ENCODE results near the gene RC3H1.
"Not testable (repeated sequence)": the region's sequence is repeated elsewhere in the genome, so short reads cannot be mapped to it uniquely, and the experiment has no call there.

The RC3H1 gene

DNA sequence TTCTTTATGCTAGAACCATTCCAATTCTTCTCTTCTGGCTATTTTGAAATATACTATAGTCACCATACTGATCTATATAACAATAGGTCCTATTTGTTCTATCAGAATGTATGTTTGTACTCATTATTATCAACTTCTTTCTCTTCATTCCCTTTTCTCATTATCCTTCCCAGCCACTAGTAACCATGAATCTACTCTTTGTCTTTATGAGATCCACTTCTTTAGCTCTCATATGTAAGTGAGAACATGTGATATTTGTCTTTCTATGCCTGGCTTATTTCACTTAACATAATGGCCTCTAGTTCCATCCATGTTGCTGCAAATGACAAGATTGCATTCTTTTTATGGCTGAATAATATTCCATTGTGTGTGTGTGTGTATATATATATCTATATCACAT lies 31.7 kb upstream of the RC3H1 start:
- Histone ChIP-seq H3K27me3 (ENCODE audit: insufficient read depth, low read depth, severe bottlenecking) (no peaks in the 10 kb centered on the region), H3K9me3 (ENCODE audit: severe bottlenecking) (no peaks in the 10 kb centered on the region), H3K36me3 (no peaks in the 10 kb centered on the region), H3K4me3 (ENCODE audit: low read depth, low read length) (no peak overlapping the region), H3K27ac (no peak overlapping the region)
- DNase-seq: no peak
- no peak for TF ChIP-seq CTCF (IDR thresholded peaks at IDR 0.05; ENCODE audit: low read depth, low read length)

DNA sequence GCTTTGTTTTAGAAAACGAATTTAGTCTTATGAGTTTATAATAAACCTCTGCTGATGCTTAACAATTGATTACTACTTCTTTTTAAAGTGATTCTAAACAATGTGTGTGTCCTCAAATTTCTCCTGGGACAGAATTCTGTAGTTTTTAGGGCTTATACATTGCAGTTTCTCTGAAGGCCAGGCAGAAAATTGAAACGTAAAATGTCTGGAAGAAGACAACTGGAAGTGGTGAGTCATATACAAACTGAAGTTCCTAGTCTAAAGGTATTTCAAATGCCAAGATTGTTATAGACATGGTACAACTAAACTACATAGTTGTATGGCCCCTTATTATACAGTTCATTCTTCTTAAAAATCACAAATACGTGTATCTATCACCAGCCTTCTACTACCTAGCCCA lies 30.5 kb upstream of the RC3H1 start:
- Histone ChIP-seq H3K27me3 (ENCODE audit: insufficient read depth, low read depth, severe bottlenecking) (no peaks in the 10 kb centered on the region), H3K27ac (no peak overlapping the region), H3K36me3 (no peaks in the 10 kb centered on the region), H3K9me3 (ENCODE audit: severe bottlenecking) (no peaks in the 10 kb centered on the region), H3K4me3 (ENCODE audit: low read depth, low read length) (no peak overlapping the region)
- no peak for TF ChIP-seq CTCF (IDR thresholded peaks at IDR 0.05; ENCODE audit: low read depth, low read length)
- no peak for DNase-seq

DNA sequence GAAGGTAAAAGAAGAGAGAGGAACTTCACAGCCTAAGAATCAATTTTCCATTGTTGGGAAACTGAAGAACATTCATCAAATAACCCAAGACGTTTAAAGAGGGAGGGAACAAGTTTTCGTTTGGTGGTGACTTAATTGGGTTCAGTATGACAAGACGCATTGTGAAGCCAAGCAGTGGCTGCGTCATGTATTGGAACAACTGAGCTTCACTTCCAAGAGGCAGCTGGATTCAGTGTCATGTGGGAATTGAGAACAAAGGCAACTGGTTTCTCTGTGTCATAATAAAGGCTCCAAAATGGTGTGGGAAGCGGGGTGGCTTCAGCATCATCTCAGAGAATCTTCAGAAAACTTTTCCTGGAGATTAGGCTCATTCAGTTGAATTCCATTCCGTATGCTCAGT lies 29.8 kb upstream of the RC3H1 start:
- H3K4me3 ChIP-seq (ENCODE audit: low read depth, low read length): no peak overlapping the region
- no peaks in the 10 kb centered on the region for H3K27me3 ChIP-seq (ENCODE audit: insufficient read depth, low read depth, severe bottlenecking)
- no peak overlapping the region for H3K27ac ChIP-seq
- no peak for TF ChIP-seq CTCF (IDR thresholded peaks at IDR 0.05; ENCODE audit: low read depth, low read length)
- H3K9me3 ChIP-seq (ENCODE audit: severe bottlenecking): no peaks in the 10 kb centered on the region
- DNase-seq: no peak
- H3K36me3 ChIP-seq: no peaks in the 10 kb centered on the region

GRCh38 chr1:174049514-174049913 lies 27.4 kb upstream of the RC3H1 start:
- no peaks in the 10 kb centered on the region for H3K27me3 ChIP-seq (ENCODE audit: insufficient read depth, low read depth, severe bottlenecking)
- H3K27ac ChIP-seq: no peak overlapping the region
- DNase-seq: no peak
- TF ChIP-seq CTCF (IDR thresholded peaks at IDR 0.05; ENCODE audit: low read depth, low read length): no peak
- no peak overlapping the region for H3K4me3 ChIP-seq (ENCODE audit: low read depth, low read length)
- H3K36me3 ChIP-seq: no peaks in the 10 kb centered on the region
- H3K9me3 ChIP-seq (ENCODE audit: severe bottlenecking): no peaks in the 10 kb centered on the region

- no peaks in the 10 kb centered on the region for H3K36me3 ChIP-seq
- no peak overlapping the region for H3K27ac ChIP-seq
- H3K9me3 ChIP-seq (ENCODE audit: severe bottlenecking): no peaks in the 10 kb centered on the region
- TF ChIP-seq CTCF (IDR thresholded peaks at IDR 0.05; ENCODE audit: low read depth, low read length): no peak
- no peaks in the 10 kb centered on the region for H3K27me3 ChIP-seq (ENCODE audit: insufficient read depth, low read depth, severe bottlenecking)
- DNase-seq: no peak
- H3K4me3 ChIP-seq (ENCODE audit: low read depth, low read length): no peak overlapping the region
Observed at GRCh38 chr1:174044418-174045222, 22.5 kb upstream of the RC3H1 start.

DNA sequence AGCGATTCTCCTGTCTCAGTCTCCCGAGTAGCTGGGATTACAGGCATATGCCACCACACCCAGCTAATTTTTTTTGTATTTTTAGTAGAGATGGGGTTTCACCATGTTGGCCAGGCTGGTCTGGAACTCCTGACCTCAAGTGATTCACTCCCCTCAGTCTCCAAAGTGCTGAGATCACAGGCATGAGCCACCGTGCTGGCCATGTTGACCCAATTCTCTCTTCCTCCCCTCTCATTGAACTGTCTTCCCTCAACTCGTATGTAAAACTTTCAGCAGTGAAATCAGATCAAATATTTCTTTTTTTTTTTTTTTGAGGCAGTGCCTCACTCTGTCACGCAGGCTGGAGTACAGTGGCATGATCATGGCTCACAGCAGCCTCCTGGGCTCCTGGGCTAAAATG lies 20.4 kb upstream of the RC3H1 start:
- H3K36me3 ChIP-seq; H3K4me3 ChIP-seq (ENCODE audit: low read depth, low read length); H3K27ac ChIP-seq; DNase-seq; H3K27me3 ChIP-seq (ENCODE audit: insufficient read depth, low read depth, severe bottlenecking); H3K9me3 ChIP-seq (ENCODE audit: severe bottlenecking): not testable (repeated sequence)
